ENCODE data around the gene LATS2. TPM values are rescaled to one million over a fixed set of nuclear protein-coding genes. Genes with fewer than 3 reads are reported as not detected.

Gene LATS2
- total and polyA plus RNA-seq, 9 donors, result 7.3 to 25.7 (median 17.7) TPM

DNA sequence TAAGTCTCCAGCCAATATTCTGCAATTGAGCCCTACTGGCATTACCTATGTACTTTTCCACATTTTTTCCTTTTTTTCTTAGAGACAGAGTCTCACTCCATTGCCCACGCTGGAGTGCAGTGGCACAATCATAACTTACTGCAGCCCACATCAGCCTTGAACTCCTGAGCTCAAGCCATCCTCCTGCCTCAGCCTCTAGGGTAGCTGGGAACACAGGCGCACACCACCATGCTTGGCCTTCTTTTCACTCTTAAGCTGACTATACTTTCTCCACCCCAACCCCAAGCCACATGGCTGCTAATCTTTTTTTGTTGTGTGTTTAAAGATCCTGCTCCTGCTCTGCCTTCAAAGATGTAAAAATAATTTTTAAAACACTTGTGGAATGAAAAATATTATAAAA, 1.6 kb upstream of the LATS2 start:
- no peaks in the 10 kb centered on the region for H3K27me3 ChIP-seq (ENCODE audit: control insufficient read depth, insufficient read depth, low read length)
- 100% methylated on average over 1 of the region's 2 CpGs for WGBS (ENCODE audit: insufficient coverage)
- peaks cover 13% of the 10 kb centered on the region for H3K4me1 ChIP-seq (ENCODE audit: control insufficient read depth, insufficient read depth, low read length)
- no peaks in the 10 kb centered on the region for H3K36me3 ChIP-seq (ENCODE audit: control insufficient read depth, insufficient read depth, low read length)
- no peaks in the 10 kb centered on the region for H3K9me3 ChIP-seq (replicated peaks; ENCODE audit: control insufficient read depth, low read depth, low read length)
- DNase-seq, result no peak
- H3K27ac ChIP-seq (ENCODE audit: low read length), result no peak overlapping the region
- no peak overlapping the region for H3K4me3 ChIP-seq (ENCODE audit: low read length)

DNA sequence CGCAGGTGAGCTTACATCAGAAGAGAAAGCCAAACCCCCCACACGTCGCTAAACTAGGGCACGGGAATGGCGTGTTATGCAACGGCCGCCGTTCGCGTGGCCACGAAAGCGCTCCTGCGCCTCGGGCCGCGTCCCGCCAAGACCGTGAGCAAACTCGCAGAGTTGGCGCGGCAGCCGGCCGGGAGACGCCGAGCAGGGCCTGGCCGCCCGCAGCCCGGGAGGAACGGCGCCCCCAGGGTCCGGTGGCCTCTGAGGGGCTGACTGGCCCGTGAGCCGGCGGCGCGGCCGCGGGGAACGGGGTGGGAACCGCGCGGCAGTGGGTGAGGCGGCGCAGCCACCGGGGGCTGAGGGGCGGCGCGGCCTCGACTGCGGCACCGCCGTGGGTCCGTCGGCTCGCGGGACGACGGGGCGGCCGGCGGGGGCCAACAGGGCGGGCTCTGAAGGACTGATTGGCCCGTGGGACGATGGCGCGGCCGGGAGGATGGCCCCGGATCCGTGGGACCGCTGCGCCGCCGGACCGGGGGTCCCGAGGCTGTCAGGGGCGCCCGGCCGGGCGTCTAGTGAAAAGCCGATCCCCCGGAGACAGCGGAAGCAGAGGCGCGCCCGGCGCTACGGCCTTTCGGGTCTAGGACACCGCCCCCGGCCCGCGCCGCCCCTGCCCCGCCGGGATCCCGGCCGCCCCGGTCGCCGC, 903 bp downstream of the LATS2 start:
- H3K36me3 ChIP-seq (ENCODE audit: control insufficient read depth, insufficient read depth, low read length), result no peaks in the 10 kb centered on the region
- peak overlapping the region; percentile 73 for H3K4me3 ChIP-seq (ENCODE audit: low read length)
- WGBS (ENCODE audit: insufficient coverage), result under 1% methylated on average over 100 of the region's 100 CpGs
- no peaks in the 10 kb centered on the region for H3K27me3 ChIP-seq (ENCODE audit: control insufficient read depth, insufficient read depth, low read length)
- DNase-seq, result peak; percentile 65
- peaks cover 20% of the 10 kb centered on the region for H3K4me1 ChIP-seq (ENCODE audit: control insufficient read depth, insufficient read depth, low read length)
- peak overlapping the region; percentile 92 for H3K27ac ChIP-seq (ENCODE audit: low read length)
- no peaks in the 10 kb centered on the region for H3K9me3 ChIP-seq (replicated peaks; ENCODE audit: control insufficient read depth, low read depth, low read length)

DNA sequence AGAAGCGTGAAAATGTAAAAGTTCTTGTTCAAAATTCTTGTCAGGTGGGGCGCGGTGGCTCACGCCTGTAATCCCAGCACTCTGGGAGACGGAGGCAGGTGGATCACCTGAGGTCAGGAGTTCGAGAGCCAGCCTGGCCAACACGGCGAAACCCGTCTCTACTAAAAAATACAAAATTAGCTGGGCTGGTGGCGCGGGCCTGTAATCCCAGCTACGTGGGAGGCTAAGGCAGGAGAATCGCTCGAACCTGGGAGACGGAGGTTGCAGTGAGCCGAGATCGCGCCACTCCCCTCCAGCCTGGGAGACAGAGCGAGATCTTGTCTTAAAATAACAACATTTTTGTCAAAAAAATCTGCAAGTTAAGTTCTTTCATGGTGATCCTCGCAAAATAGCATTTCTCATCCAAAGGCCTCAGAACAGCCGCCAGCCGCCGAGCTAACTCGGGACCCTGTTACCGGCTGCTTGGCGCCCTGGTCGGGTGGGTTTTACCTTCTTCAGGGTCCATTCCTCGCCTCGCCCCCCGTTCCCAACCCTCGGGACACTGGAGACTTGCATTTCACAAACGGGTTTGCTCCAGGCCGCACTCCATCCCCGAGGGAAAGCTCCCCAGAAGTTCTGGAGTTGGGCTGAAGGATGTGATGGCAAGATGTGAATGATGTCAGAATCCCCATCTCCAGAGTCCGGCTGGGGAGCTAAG, 1.6 kb downstream of the LATS2 start:
- peak overlapping the region; percentile 48 for H3K4me3 ChIP-seq (ENCODE audit: low read length)
- H3K27me3 ChIP-seq (ENCODE audit: control insufficient read depth, insufficient read depth, low read length), result no peaks in the 10 kb centered on the region
- peak overlapping the region; percentile 87 for H3K27ac ChIP-seq (ENCODE audit: low read length)
- no peak for DNase-seq
- peaks cover 21% of the 10 kb centered on the region for H3K4me1 ChIP-seq (ENCODE audit: control insufficient read depth, insufficient read depth, low read length)
- 63% methylated on average over 19 of the region's 35 CpGs for WGBS (ENCODE audit: insufficient coverage)
- no peaks in the 10 kb centered on the region for H3K36me3 ChIP-seq (ENCODE audit: control insufficient read depth, insufficient read depth, low read length)
- no peaks in the 10 kb centered on the region for H3K9me3 ChIP-seq (replicated peaks; ENCODE audit: control insufficient read depth, low read depth, low read length)

DNA sequence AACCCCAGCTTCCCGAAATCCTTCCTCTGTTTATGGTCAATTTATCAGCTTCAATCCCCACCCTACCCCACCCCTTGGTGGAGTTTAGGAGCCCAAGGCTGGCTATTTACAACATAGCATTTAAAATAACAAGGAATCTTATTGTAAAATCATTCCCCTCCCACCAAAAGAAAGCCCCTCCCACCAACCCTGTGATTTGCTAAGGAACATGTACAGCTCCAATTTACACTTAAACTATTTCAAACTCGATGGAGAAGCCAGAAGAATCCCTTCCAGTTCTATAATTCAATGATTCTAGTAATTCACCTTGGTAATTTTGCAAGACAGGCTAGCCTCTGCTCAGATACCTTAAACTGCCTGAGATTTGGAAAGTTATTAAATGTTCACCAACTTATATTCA, 3.0 kb downstream of the LATS2 start:
- Histone ChIP-seq H3K27me3 (ENCODE audit: control insufficient read depth, insufficient read depth, low read length) (no peaks in the 10 kb centered on the region), H3K4me3 (ENCODE audit: low read length) (no peak overlapping the region), H3K9me3 (replicated peaks; ENCODE audit: control insufficient read depth, low read depth, low read length) (no peaks in the 10 kb centered on the region), H3K27ac (ENCODE audit: low read length) (no peak overlapping the region), H3K4me1 (ENCODE audit: control insufficient read depth, insufficient read depth, low read length) (peaks cover 23% of the 10 kb centered on the region), H3K36me3 (ENCODE audit: control insufficient read depth, insufficient read depth, low read length) (peaks cover 2% of the 10 kb centered on the region)
- WGBS (ENCODE audit: insufficient coverage), result no CpG with 5 or more reads among the region's 2 CpGs
- DNase-seq, result peak; percentile 62

DNA sequence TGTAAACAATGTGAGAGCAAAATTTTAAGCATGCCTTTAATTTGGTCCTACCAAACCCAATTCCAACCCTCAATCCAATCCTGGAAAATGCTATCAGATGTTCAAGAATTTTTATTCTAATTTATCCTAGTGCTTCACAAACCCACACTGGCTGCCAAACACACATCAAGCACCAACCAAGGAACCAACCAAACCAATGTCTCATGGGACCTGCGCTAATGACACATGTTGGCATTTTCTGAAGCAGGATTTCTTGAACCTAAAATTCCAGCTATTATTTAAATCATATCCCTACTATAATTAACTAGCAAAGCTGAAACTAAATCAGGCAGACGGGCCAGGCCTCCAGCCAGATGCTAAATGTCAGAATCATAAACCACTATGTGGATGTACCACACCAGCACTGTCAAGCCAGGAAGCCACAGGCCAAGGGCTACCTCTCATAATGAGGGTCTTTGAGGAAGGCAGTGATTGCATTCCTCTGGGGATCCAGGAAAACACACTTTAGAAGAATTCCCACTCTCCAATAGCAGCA, 5.8 kb downstream of the LATS2 start:
- H3K27ac ChIP-seq (ENCODE audit: low read length), result no peak overlapping the region
- 50% methylated on average over 1 of the region's 2 CpGs for WGBS (ENCODE audit: insufficient coverage)
- H3K27me3 ChIP-seq (ENCODE audit: control insufficient read depth, insufficient read depth, low read length), result no peaks in the 10 kb centered on the region
- DNase-seq, result no peak
- H3K4me3 ChIP-seq (ENCODE audit: low read length), result no peak overlapping the region
- H3K9me3 ChIP-seq (replicated peaks; ENCODE audit: control insufficient read depth, low read depth, low read length), result no peaks in the 10 kb centered on the region
- H3K36me3 ChIP-seq (ENCODE audit: control insufficient read depth, insufficient read depth, low read length), result peaks cover 13% of the 10 kb centered on the region
- peaks cover 19% of the 10 kb centered on the region for H3K4me1 ChIP-seq (ENCODE audit: control insufficient read depth, insufficient read depth, low read length)

DNA sequence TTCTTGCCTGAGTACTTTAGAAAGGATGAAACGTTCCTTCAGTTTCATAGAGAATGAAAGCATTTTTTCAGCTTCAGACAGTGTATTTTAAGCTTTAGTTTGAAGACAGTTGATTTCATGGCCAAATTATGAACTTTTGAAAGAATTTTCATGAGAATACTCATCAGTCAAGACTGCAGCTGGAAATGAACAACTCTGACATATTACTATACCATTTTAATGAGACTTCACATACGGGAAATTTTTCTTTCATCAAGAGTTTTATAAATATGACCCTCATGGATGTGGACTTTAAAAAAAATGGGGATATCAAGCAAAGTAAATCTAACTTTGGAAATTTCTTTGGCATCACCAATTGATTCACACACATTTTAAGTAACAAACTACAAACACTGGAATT, 6.4 kb downstream of the LATS2 start:
- peaks cover 14% of the 10 kb centered on the region for H3K36me3 ChIP-seq (ENCODE audit: control insufficient read depth, insufficient read depth, low read length)
- H3K4me3 ChIP-seq (ENCODE audit: low read length), result no peak overlapping the region
- no peaks in the 10 kb centered on the region for H3K27me3 ChIP-seq (ENCODE audit: control insufficient read depth, insufficient read depth, low read length)
- WGBS (ENCODE audit: insufficient coverage), result no CpG with 5 or more reads among the region's 2 CpGs
- no peak for DNase-seq
- H3K4me1 ChIP-seq (ENCODE audit: control insufficient read depth, insufficient read depth, low read length), result peaks cover 17% of the 10 kb centered on the region
- H3K9me3 ChIP-seq (replicated peaks; ENCODE audit: control insufficient read depth, low read depth, low read length), result no peaks in the 10 kb centered on the region
- H3K27ac ChIP-seq (ENCODE audit: low read length), result no peak overlapping the region

DNA sequence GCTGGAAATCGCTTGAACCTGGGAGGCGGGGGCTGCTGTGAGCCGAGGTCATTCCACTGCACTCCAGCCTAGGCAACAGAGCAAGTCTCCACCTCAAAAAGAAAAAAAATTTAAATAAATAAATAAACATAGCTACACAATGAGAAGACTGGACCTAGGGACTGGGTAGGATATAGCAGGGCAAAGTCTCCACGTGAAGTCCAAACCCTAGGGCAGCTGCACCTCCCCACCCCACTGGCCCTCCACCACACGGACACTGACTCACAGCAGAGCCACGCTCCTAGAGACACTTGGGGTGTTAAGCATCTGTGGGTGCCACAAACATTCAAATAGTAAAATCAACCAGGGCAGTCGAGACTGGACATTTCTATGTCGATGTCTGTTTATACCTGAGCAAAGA, 7.1 kb downstream of the LATS2 start:
- Histone ChIP-seq H3K27ac (ENCODE audit: low read length) (no peak overlapping the region), H3K27me3 (ENCODE audit: control insufficient read depth, insufficient read depth, low read length) (no peaks in the 10 kb centered on the region), H3K36me3 (ENCODE audit: control insufficient read depth, insufficient read depth, low read length) (peaks cover 16% of the 10 kb centered on the region), H3K4me1 (ENCODE audit: control insufficient read depth, insufficient read depth, low read length) (peaks cover 10% of the 10 kb centered on the region), H3K4me3 (ENCODE audit: low read length) (no peak overlapping the region), H3K9me3 (replicated peaks; ENCODE audit: control insufficient read depth, low read depth, low read length) (no peaks in the 10 kb centered on the region)
- WGBS (ENCODE audit: insufficient coverage), result no CpG with 5 or more reads among the region's 8 CpGs
- DNase-seq, result no peak

DNA sequence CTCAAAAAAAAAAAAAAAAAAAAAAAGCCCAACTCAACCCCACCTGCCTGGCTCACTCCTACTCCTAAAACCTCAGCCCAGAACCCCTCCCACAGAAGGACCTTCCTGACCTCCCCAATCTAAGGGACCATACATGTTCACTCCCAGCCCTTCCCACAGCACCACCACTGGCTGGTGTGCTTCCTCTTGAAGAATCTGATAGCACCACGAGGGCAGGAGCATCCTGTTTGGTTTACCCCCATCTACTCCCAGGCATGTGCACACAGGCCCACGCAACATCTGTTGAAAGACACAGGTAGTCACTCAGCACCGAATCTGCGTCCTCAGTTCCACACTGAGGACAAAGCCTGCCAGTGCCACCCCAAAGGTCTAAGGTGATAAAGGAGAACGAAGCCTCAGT, 8.2 kb downstream of the LATS2 start:
- no peak for DNase-seq
- Histone ChIP-seq H3K9me3 (replicated peaks; ENCODE audit: control insufficient read depth, low read depth, low read length) (no peaks in the 10 kb centered on the region), H3K4me3 (ENCODE audit: low read length) (no peak overlapping the region), H3K27ac (ENCODE audit: low read length) (no peak overlapping the region), H3K36me3 (ENCODE audit: control insufficient read depth, insufficient read depth, low read length) (peaks cover 19% of the 10 kb centered on the region), H3K4me1 (ENCODE audit: control insufficient read depth, insufficient read depth, low read length) (peaks cover 10% of the 10 kb centered on the region), H3K27me3 (ENCODE audit: control insufficient read depth, insufficient read depth, low read length) (no peaks in the 10 kb centered on the region)
- WGBS (ENCODE audit: insufficient coverage), result 93% methylated on average over 5 of the region's 5 CpGs

DNA sequence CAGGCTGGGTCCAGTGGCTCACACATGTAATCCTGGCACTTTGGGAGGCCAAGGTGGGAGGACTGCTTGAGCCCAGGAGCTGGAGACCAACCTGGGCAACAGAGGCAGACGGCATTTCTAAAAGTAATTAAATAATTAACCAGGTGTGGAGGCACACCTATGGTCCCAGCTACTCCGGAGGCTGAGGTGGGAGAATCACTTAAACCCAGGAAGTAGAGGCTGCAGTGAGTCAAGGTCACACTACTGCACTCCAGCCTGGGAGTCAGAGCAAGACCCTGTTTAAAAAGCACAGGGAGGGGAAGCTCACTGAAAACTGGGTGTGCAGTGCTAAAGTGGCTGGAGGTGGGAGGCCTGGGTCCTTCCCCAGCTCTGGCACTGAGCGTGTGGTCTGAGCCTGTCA, 9.7 kb downstream of the LATS2 start:
- H3K4me3 ChIP-seq (ENCODE audit: low read length), result no peak overlapping the region

DNA sequence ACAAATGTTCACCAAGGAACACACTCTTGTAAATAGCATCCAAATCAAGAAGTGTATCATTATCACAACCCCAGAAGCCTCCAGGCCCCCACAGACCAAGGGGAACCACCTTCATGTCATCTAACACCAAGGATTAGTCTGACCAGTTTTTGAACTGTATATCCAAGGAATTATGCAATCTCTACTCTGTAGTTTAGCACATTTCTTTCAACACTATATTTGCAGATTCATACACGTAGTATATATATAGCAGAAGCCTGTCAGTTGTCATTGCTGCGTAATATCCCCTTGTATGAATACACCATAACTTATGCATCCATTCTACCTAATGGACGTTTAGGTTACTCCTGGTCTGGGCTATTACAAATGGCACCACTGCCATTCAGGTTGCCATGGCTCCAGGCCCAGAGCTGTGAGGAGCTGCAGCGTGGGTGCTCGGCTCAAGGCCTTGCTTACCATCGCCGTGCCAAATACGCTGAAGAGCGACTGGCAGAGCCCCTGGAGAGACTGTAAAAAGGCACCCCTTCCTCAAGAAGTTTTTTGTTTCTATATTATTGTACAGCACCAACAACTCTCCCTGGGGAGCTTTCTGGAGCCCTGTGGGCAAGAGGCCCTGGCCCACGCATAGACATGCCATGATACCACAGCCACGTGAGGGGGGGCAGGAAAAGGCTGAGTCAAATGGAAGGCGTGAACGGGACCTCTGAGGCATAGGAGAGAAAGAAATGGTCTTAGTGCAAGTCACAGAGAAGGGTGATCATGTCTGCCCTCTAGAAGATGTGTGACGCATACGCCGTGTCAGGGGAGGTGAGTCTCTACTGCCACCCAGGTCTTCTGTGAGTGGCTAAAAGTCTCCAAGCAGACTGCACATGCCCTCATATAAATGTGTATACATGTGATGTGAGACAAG, 10.8 kb downstream of the LATS2 start:
- DNase-seq, result no peak
- H3K4me3 ChIP-seq (ENCODE audit: low read length), result no peak overlapping the region
- no peak overlapping the region for H3K27ac ChIP-seq (ENCODE audit: low read length)
- peaks cover 22% of the 10 kb centered on the region for H3K36me3 ChIP-seq (ENCODE audit: control insufficient read depth, insufficient read depth, low read length)
- H3K27me3 ChIP-seq (ENCODE audit: control insufficient read depth, insufficient read depth, low read length), result no peaks in the 10 kb centered on the region
- H3K9me3 ChIP-seq (replicated peaks; ENCODE audit: control insufficient read depth, low read depth, low read length), result no peaks in the 10 kb centered on the region
- peaks cover 4% of the 10 kb centered on the region for H3K4me1 ChIP-seq (ENCODE audit: control insufficient read depth, insufficient read depth, low read length)
- WGBS (ENCODE audit: insufficient coverage), result 88% methylated on average over 8 of the region's 16 CpGs

More for the DNA sequence above, 9.7 kb downstream of the LATS2 start:
- Histone ChIP-seq H3K9me3 (replicated peaks; ENCODE audit: control insufficient read depth, low read depth, low read length) (no peaks in the 10 kb centered on the region), H3K36me3 (ENCODE audit: control insufficient read depth, insufficient read depth, low read length) (peaks cover 19% of the 10 kb centered on the region), H3K27me3 (ENCODE audit: control insufficient read depth, insufficient read depth, low read length) (no peaks in the 10 kb centered on the region), H3K27ac (ENCODE audit: low read length) (no peak overlapping the region), H3K4me1 (ENCODE audit: control insufficient read depth, insufficient read depth, low read length) (peaks cover 10% of the 10 kb centered on the region)
- 100% methylated on average over 1 of the region's 3 CpGs for WGBS (ENCODE audit: insufficient coverage)
- no peak for DNase-seq

Data from muscle of leg (tissue), 11 donors.